ENCODE measurements around the gene TMBIM1. TPM values are rescaled to one million over a fixed set of nuclear protein-coding genes. Genes with fewer than 3 reads are reported as not detected.
"Not testable (repeated sequence)": the region's sequence is repeated elsewhere in the genome, so short reads cannot be mapped to it uniquely, and the experiment has no call there.

The TMBIM1 gene
- total RNA-seq, 6 experiments from 2014 or later: 101 to 160 (median 126) TPM

- H3K27me3 ChIP-seq: no peaks in the 10 kb centered on the region
- ATAC-seq (no peak), DNase-seq (no peak)
- H3K27ac ChIP-seq: no peak overlapping the region
- WGBS (ENCODE audit: insufficient coverage, low coverage, low lambda C conversion rate, missing lambda C conversion rate): 63% methylated on average over 6 of the region's 12 CpGs
- no peaks in the 10 kb centered on the region for H3K9me3 ChIP-seq
- intact Hi-C loops (cut with DNase I): no loop called here
- H3K36me3 ChIP-seq: peaks cover 20 to 81% (median 54%) of the 10 kb centered on the region in 4 donors
- TF ChIP-seq POLR2A (IDR thresholded peaks at IDR 0.05): no peak
- no peak for TF ChIP-seq CTCF (IDR thresholded peaks at IDR 0.05)
- no peak overlapping the region for H3K4me3 ChIP-seq
- peaks cover 0 to 21% (median 8%) of the 10 kb centered on the region in 4 donors for H3K4me1 ChIP-seq
Observed at GRCh38 chr2:218276986-218277755, 15.1 kb downstream of the TMBIM1 start.

- 54% methylated on average over 3 of the region's 9 CpGs for WGBS (ENCODE audit: insufficient coverage, low coverage, low lambda C conversion rate, missing lambda C conversion rate)
- Histone ChIP-seq H3K4me1 (peaks cover 0 to 19% (median 11%) of the 10 kb centered on the region in 4 donors), H3K27me3 (no peaks in the 10 kb centered on the region), H3K9me3 (no peaks in the 10 kb centered on the region), H3K27ac (no peak overlapping the region), H3K36me3 (peaks cover 20 to 69% (median 47%) of the 10 kb centered on the region in 4 donors), H3K4me3 (no peak overlapping the region)
- DNase-seq (no peak), ATAC-seq (no peak)
- no peak for TF ChIP-seq CTCF (IDR thresholded peaks at IDR 0.05)
- intact Hi-C loops (cut with DNase I): no loop called here
Observed at GRCh38 chr2:218275371-218276072, 16.8 kb downstream of the TMBIM1 start.

- DNase-seq: no peak
- no peak overlapping the region for H3K27ac ChIP-seq
- no peaks in the 10 kb centered on the region for H3K27me3 ChIP-seq
- H3K36me3 ChIP-seq: peaks cover 12 to 60% (median 41%) of the 10 kb centered on the region in 4 donors
- 83% methylated on average over 1 of the region's 4 CpGs for WGBS (ENCODE audit: insufficient coverage, low coverage, low lambda C conversion rate, missing lambda C conversion rate)
- ATAC-seq: no peak
- H3K4me3 ChIP-seq: no peak overlapping the region
- H3K9me3 ChIP-seq: no peaks in the 10 kb centered on the region
- intact Hi-C loops (cut with DNase I): no loop called here
- TF ChIP-seq POLR2A (IDR thresholded peaks at IDR 0.05) (no peak), CTCF (IDR thresholded peaks at IDR 0.05) (no peak)
- peaks cover 0 to 19% (median 11%) of the 10 kb centered on the region in 4 donors for H3K4me1 ChIP-seq
Observed at GRCh38 chr2:218274586-218274985, 17.7 kb downstream of the TMBIM1 start.

- TF ChIP-seq CTCF (IDR thresholded peaks at IDR 0.05) (no peak), POLR2A (IDR thresholded peaks at IDR 0.05) (no peak)
- Histone ChIP-seq H3K36me3 (peaks cover 11 to 52% (median 37%) of the 10 kb centered on the region in 4 donors), H3K27ac (no peak overlapping the region), H3K9me3 (no peaks in the 10 kb centered on the region), H3K4me1 (peaks cover 0 to 23% (median 15%) of the 10 kb centered on the region in 4 donors), H3K4me3 (no peak overlapping the region), H3K27me3 (no peaks in the 10 kb centered on the region)
- DNase-seq (no peak), ATAC-seq (no peak)
- intact Hi-C loops (cut with DNase I): no loop called here
- WGBS (ENCODE audit: insufficient coverage, low coverage, low lambda C conversion rate, missing lambda C conversion rate): 60% methylated on average over 1 of the region's 2 CpGs
Observed at GRCh38 chr2:218273908-218274249, 18.4 kb downstream of the TMBIM1 start.

GRCh38 chr2:218273214-218273907 lies 18.9 kb downstream of the TMBIM1 start:
- DNase-seq; ATAC-seq; intact Hi-C loops (cut with DNase I); H3K4me3 ChIP-seq; H3K9me3 ChIP-seq; H3K27me3 ChIP-seq: not testable (repeated sequence)
- peak overlapping the region in 2 of 3 donors; percentile 6 to 12 for H3K27ac ChIP-seq
- peaks cover 11 to 49% (median 33%) of the 10 kb centered on the region in 4 donors for H3K36me3 ChIP-seq
- whole genome bisulfite sequencing (ENCODE audit: insufficient coverage, low coverage, low lambda C conversion rate, missing lambda C conversion rate): 78% methylated on average over 8 of the region's 8 CpGs
- peaks cover 0 to 28% (median 17%) of the 10 kb centered on the region in 4 donors for H3K4me1 ChIP-seq

Data from right lobe of liver (tissue), 6 donors.